A549 (cell line): ENCODE data around the gene JOSD2.

Experiments used
- CEBPB ChIP-seq, 2 experiments: fragments of >200 bp in 1 of 2; sonication (Bioruptor Twin) in 1 of 2; formaldehyde crosslinking in 1 of 2; IDR thresholded peaks; 2 replicates each; pipeline ENCODE4 v1.6.1; 2012 to 2016
- MAZ ChIP-seq: fragments of 150-350 bp; IDR thresholded peaks from 2 replicates; pipeline ENCODE4 v1.6.1; 2014; ENCODE audit warnings: antibody characterized with exemption, low read depth, low read length, borderline replicate concordance
- MYC ChIP-seq: IDR thresholded peaks from 2 replicates; pipeline ENCODE4 v1.6.1; 2012; ENCODE audit warnings: mild to moderate bottlenecking, inconsistent platforms, low read length, improper control_type of control experiment, borderline replicate concordance
- POLR2A ChIP-seq: IDR thresholded peaks from 2 replicates; pipeline ENCODE4 v1.6.1; 2012; ENCODE audit warnings: mild to moderate bottlenecking, low read length
- TF ChIP-seq, protein P1 (sequence below): fragments of >200 bp; sonication (Bioruptor Twin); formaldehyde crosslinking; IDR thresholded peaks from 3 replicates; pipeline ENCODE4 v1.5.1; 2016
- TF ChIP-seq, protein P2 (sequence below): fragments of 200-600 bp; sonication (generic); IDR thresholded peaks from 2 replicates; pipeline ENCODE4 v1.6.1; 2016; ENCODE audit warnings: antibody characterized with exemption, mild to moderate bottlenecking, moderate library complexity

DNA sequence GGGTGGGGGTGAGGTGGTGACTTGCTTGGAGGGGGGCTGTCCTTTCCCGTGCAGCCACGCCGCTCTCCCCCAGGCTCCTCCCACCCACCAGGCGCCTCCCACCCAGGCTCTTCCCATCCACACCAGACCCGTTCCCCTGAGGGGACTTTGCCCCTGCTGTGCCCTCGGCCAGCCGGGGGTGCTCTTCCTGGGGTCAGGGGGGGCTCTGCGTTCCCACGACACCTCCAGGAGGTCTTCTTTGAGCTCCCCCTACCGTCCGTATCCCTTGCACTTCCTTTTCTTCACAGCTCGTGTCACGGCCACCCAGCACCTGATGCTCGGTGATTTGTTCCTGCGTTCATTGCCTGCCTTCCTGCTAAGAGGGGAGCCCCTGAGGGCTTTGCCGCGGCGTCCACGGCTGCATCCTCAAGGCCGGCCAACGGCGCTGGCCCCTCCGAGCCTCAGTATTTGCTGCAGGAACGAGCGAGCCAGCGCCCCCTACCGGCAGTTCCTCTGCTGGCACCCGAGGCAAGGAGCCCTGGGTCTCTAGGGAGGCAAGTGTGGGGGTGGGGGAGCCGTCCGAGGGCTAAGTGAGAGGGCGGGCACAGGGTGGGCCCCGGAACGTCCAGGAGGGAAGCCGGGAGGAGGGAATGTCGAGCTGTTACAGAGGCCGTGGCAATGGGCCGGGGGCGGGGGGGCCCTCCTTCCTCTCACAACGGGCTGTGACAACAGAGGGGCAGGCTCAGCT lies 45.5 kb upstream of the JOSD2 start:
- TF ChIP-seq MAZ (no peak), CEBPB (IDR thresholded peaks at IDR 0.05) (no peak), POLR2A (peak; percentile 38), MYC (no peak)
- TF ChIP-seq, protein P1, sequence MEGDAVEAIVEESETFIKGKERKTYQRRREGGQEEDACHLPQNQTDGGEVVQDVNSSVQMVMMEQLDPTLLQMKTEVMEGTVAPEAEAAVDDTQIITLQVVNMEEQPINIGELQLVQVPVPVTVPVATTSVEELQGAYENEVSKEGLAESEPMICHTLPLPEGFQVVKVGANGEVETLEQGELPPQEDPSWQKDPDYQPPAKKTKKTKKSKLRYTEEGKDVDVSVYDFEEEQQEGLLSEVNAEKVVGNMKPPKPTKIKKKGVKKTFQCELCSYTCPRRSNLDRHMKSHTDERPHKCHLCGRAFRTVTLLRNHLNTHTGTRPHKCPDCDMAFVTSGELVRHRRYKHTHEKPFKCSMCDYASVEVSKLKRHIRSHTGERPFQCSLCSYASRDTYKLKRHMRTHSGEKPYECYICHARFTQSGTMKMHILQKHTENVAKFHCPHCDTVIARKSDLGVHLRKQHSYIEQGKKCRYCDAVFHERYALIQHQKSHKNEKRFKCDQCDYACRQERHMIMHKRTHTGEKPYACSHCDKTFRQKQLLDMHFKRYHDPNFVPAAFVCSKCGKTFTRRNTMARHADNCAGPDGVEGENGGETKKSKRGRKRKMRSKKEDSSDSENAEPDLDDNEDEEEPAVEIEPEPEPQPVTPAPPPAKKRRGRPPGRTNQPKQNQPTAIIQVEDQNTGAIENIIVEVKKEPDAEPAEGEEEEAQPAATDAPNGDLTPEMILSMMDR, result peak; percentile 100
- TF ChIP-seq, protein P2, sequence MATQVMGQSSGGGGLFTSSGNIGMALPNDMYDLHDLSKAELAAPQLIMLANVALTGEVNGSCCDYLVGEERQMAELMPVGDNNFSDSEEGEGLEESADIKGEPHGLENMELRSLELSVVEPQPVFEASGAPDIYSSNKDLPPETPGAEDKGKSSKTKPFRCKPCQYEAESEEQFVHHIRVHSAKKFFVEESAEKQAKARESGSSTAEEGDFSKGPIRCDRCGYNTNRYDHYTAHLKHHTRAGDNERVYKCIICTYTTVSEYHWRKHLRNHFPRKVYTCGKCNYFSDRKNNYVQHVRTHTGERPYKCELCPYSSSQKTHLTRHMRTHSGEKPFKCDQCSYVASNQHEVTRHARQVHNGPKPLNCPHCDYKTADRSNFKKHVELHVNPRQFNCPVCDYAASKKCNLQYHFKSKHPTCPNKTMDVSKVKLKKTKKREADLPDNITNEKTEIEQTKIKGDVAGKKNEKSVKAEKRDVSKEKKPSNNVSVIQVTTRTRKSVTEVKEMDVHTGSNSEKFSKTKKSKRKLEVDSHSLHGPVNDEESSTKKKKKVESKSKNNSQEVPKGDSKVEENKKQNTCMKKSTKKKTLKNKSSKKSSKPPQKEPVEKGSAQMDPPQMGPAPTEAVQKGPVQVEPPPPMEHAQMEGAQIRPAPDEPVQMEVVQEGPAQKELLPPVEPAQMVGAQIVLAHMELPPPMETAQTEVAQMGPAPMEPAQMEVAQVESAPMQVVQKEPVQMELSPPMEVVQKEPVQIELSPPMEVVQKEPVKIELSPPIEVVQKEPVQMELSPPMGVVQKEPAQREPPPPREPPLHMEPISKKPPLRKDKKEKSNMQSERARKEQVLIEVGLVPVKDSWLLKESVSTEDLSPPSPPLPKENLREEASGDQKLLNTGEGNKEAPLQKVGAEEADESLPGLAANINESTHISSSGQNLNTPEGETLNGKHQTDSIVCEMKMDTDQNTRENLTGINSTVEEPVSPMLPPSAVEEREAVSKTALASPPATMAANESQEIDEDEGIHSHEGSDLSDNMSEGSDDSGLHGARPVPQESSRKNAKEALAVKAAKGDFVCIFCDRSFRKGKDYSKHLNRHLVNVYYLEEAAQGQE, result no peak
